ENCODE data around the gene CUX1.
A peak's percentile ranks its signal among the peaks of the same experiment; 100 is the strongest.

Gene CUX1

GRCh38 chr7:101996131-101996691 is 178.8 kb downstream of the CUX1 start:
- peak overlapping the region; percentile 59; the same call in 1 of the 2 replicates for H3K27ac ChIP-seq
- TF ChIP-seq, protein P1, sequence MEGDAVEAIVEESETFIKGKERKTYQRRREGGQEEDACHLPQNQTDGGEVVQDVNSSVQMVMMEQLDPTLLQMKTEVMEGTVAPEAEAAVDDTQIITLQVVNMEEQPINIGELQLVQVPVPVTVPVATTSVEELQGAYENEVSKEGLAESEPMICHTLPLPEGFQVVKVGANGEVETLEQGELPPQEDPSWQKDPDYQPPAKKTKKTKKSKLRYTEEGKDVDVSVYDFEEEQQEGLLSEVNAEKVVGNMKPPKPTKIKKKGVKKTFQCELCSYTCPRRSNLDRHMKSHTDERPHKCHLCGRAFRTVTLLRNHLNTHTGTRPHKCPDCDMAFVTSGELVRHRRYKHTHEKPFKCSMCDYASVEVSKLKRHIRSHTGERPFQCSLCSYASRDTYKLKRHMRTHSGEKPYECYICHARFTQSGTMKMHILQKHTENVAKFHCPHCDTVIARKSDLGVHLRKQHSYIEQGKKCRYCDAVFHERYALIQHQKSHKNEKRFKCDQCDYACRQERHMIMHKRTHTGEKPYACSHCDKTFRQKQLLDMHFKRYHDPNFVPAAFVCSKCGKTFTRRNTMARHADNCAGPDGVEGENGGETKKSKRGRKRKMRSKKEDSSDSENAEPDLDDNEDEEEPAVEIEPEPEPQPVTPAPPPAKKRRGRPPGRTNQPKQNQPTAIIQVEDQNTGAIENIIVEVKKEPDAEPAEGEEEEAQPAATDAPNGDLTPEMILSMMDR (conservative IDR thresholded peaks at IDR 0.05; ENCODE audit: low read depth, low read length): no peak
- H3K27me3 ChIP-seq (ENCODE audit: insufficient read depth, low read depth): no peaks in the 10 kb centered on the region
- H3K79me2 ChIP-seq (ENCODE audit: insufficient read depth, low read depth): no peaks in the 10 kb centered on the region
- no peaks in the 10 kb centered on the region for H3K36me3 ChIP-seq (ENCODE audit: insufficient read depth)
- H2AFZ ChIP-seq (ENCODE audit: low read depth): no peak overlapping the region
- H3K4me3 ChIP-seq (IDR thresholded peaks at IDR 0.05; ENCODE audit: insufficient read depth, low read depth, low read length): no peak overlapping the region
- H4K20me1 ChIP-seq (ENCODE audit: insufficient read depth): no peaks in the 10 kb centered on the region
- no peak overlapping the region for H3K9ac ChIP-seq
- H3K4me1 ChIP-seq (ENCODE audit: low read depth, poor library complexity, severe bottlenecking): peaks cover 55% of the 10 kb centered on the region
- H3K4me2 ChIP-seq: peak overlapping the region; percentile 64; the same call in 1 of the 2 replicates

DNA sequence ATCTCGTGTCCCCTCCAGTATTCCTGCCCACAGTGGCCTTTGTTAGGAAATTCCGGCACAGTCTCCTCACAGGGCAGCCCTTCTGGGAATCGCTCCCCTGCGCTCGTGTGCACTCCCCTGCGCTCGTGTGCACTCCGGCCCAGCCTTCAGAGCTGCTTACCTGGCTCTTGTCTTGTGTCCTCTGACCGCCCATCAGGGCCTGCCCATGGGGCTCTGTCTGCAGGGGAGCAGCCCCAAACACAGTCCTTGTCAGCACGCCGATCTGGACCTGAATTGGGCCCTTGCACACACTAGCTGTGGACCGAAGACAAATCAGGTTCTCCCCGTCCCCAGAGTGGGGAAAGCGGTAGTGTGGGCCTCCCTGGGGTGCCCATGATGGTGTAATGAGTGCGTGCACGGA is 179.4 kb downstream of the CUX1 start:
- no peak overlapping the region for H3K9ac ChIP-seq
- no peaks in the 10 kb centered on the region for H3K79me2 ChIP-seq (ENCODE audit: insufficient read depth, low read depth)
- TF ChIP-seq, protein P1 (conservative IDR thresholded peaks at IDR 0.05; ENCODE audit: low read depth, low read length): no peak
- H3K4me2 ChIP-seq: no peak overlapping the region
- no peak overlapping the region for H2AFZ ChIP-seq (ENCODE audit: low read depth)
- peaks cover 48% of the 10 kb centered on the region for H3K4me1 ChIP-seq (ENCODE audit: low read depth, poor library complexity, severe bottlenecking)
- no peaks in the 10 kb centered on the region for H3K27me3 ChIP-seq (ENCODE audit: insufficient read depth, low read depth)
- no peak overlapping the region for H3K27ac ChIP-seq
- no peaks in the 10 kb centered on the region for H3K36me3 ChIP-seq (ENCODE audit: insufficient read depth)
- no peak overlapping the region for H3K4me3 ChIP-seq (IDR thresholded peaks at IDR 0.05; ENCODE audit: insufficient read depth, low read depth, low read length)
- H4K20me1 ChIP-seq (ENCODE audit: insufficient read depth): no peaks in the 10 kb centered on the region

GRCh38 chr7:101998029-101998905 is 180.8 kb downstream of the CUX1 start:
- Histone ChIP-seq H3K27ac (no peak overlapping the region), H3K9ac (no peak overlapping the region), H3K4me2 (no peak overlapping the region), H3K27me3 (ENCODE audit: insufficient read depth, low read depth) (no peaks in the 10 kb centered on the region), H4K20me1 (ENCODE audit: insufficient read depth) (no peaks in the 10 kb centered on the region), H3K79me2 (ENCODE audit: insufficient read depth, low read depth) (no peaks in the 10 kb centered on the region), H2AFZ (ENCODE audit: low read depth) (no peak overlapping the region), H3K4me3 (IDR thresholded peaks at IDR 0.05; ENCODE audit: insufficient read depth, low read depth, low read length) (no peak overlapping the region), H3K36me3 (ENCODE audit: insufficient read depth) (no peaks in the 10 kb centered on the region), H3K4me1 (ENCODE audit: low read depth, poor library complexity, severe bottlenecking) (peaks cover 34% of the 10 kb centered on the region)
- TF ChIP-seq, protein P1 (conservative IDR thresholded peaks at IDR 0.05; ENCODE audit: low read depth, low read length): no peak

- no peaks in the 10 kb centered on the region for H3K27me3 ChIP-seq (ENCODE audit: insufficient read depth, low read depth)
- peaks cover 28% of the 10 kb centered on the region for H3K4me1 ChIP-seq (ENCODE audit: low read depth, poor library complexity, severe bottlenecking)
- H3K4me2 ChIP-seq: no peak overlapping the region
- no peak overlapping the region for H3K27ac ChIP-seq
- H3K4me3 ChIP-seq (IDR thresholded peaks at IDR 0.05; ENCODE audit: insufficient read depth, low read depth, low read length): no peak overlapping the region
- no peaks in the 10 kb centered on the region for H3K36me3 ChIP-seq (ENCODE audit: insufficient read depth)
- H4K20me1 ChIP-seq (ENCODE audit: insufficient read depth): no peaks in the 10 kb centered on the region
- TF ChIP-seq, protein P1 (conservative IDR thresholded peaks at IDR 0.05; ENCODE audit: low read depth, low read length): no peak
- no peak overlapping the region for H2AFZ ChIP-seq (ENCODE audit: low read depth)
- H3K9ac ChIP-seq: no peak overlapping the region
- no peaks in the 10 kb centered on the region for H3K79me2 ChIP-seq (ENCODE audit: insufficient read depth, low read depth)
These were observed 181.4 kb downstream of the CUX1 start for GRCh38 chr7:101998906-101999240.

All from KMS-11 (cell line).